ENCODE results near the gene H2AZ1.

- TF ChIP-seq, protein P1, sequence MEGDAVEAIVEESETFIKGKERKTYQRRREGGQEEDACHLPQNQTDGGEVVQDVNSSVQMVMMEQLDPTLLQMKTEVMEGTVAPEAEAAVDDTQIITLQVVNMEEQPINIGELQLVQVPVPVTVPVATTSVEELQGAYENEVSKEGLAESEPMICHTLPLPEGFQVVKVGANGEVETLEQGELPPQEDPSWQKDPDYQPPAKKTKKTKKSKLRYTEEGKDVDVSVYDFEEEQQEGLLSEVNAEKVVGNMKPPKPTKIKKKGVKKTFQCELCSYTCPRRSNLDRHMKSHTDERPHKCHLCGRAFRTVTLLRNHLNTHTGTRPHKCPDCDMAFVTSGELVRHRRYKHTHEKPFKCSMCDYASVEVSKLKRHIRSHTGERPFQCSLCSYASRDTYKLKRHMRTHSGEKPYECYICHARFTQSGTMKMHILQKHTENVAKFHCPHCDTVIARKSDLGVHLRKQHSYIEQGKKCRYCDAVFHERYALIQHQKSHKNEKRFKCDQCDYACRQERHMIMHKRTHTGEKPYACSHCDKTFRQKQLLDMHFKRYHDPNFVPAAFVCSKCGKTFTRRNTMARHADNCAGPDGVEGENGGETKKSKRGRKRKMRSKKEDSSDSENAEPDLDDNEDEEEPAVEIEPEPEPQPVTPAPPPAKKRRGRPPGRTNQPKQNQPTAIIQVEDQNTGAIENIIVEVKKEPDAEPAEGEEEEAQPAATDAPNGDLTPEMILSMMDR (IDR thresholded peaks at IDR 0.05): no peak
- no peak for TF ChIP-seq POLR2A (IDR thresholded peaks at IDR 0.05)
Measured at GRCh38 chr4:99921174-99921573, 28.9 kb downstream of the H2AZ1 start.
